Caco-2 (cell line): Measurements from ENCODE around the gene LMNTD1. TPM values are rescaled to one million over a fixed set of nuclear protein-coding genes. Genes with fewer than 3 reads are reported as not detected.

Source experiments
- BruUV-seq: library from RNA; stranded (reverse); fragments of 400-500 nt; replicated peaks from 2 replicates; lab custom pipeline; 2021; lab: Mats Ljungman, UMichigan
- CTCF ChIA-PET: fragments of 300-600 bp; sonication (Branson Sonifier 250); formaldehyde crosslinking; loops from one replicate; lab custom pipeline; 2022; ENCODE audit warnings: antibody characterized with exemption; lab: Charles Lee
- POLR2A ChIA-PET: fragments of 300-600 bp; sonication (Branson Sonifier 250); formaldehyde crosslinking; loops from one replicate; lab custom pipeline; 2022; ENCODE audit warnings: antibody characterized with exemption; lab: Charles Lee
- DNase-seq, 2 experiments: peaks; one replicate each; pipeline versions ENCODE4 v3.0.0 to v3.0.0-alpha.2; 2020 to 2022
- H3K27me3 ChIP-seq: replicated peaks from 2 replicates; pipeline ENCODE4 v1.6.0; 2011; ENCODE audit warnings: low read length; ENCODE audit not compliant: control insufficient read depth, insufficient read depth
- H3K36me3 ChIP-seq: 2 replicates; pipeline ENCODE4 v1.5.1; 2011; ENCODE audit warnings: low read length; ENCODE audit not compliant: control insufficient read depth, insufficient read depth
- H3K4me1 ChIP-seq: fragments of 250-450 bp; sonication (Bioruptor Pico); 2 replicates; pipeline ENCODE4 v1.5.1; 2020; ENCODE audit warnings: mild to moderate bottlenecking
- H3K4me3 ChIP-seq: 2 replicates; pipeline ENCODE4 v1.5.1; 2011; ENCODE audit warnings: low read depth, mild to moderate bottlenecking, control low read depth, low read length
- H3K9me3 ChIP-seq: fragments of 250-450 bp; sonication (Bioruptor Pico); 2 replicates; pipeline ENCODE4 v1.5.1; 2020; ENCODE audit warnings: mild to moderate bottlenecking, moderate library complexity
- H3K27ac Mint-ChIP-seq: one replicate; pipeline ENCODE4 v1.8.0; 2022; ENCODE audit warnings: mixed read lengths; ENCODE audit not compliant: unreplicated experiment
- H3K27me3 Mint-ChIP-seq: one replicate; pipeline ENCODE4 v1.8.0; 2022; ENCODE audit warnings: mixed read lengths; ENCODE audit not compliant: insufficient read depth, unreplicated experiment
- H3K36me3 Mint-ChIP-seq: one replicate; pipeline ENCODE4 v1.8.0; 2022; ENCODE audit warnings: mild to moderate bottlenecking, mixed read lengths; ENCODE audit not compliant: insufficient read depth, unreplicated experiment
- H3K4me1 Mint-ChIP-seq: one replicate; pipeline ENCODE4 v1.8.0; 2022; ENCODE audit warnings: low read depth, mixed read lengths; ENCODE audit not compliant: unreplicated experiment
- H3K4me3 Mint-ChIP-seq: one replicate; pipeline ENCODE4 v1.8.0; 2022; ENCODE audit warnings: mild to moderate bottlenecking, moderate library complexity, mixed read lengths; ENCODE audit not compliant: unreplicated experiment
- H3K9me3 Mint-ChIP-seq: one replicate; pipeline ENCODE4 v1.8.0; 2022; ENCODE audit warnings: mixed read lengths; ENCODE audit not compliant: unreplicated experiment
- intact Hi-C: fragments of 100-400 bp; cut with micrococcal nuclease; formaldehyde crosslinking; loops from one replicate; pipeline ENCODE4 v1.10.0; 2022; ENCODE audit not compliant: unreplicated experiment
- total RNA-seq: library from RNA; stranded (reverse); gene quantifications from 2 replicates; pipeline ENCODE4 v1.2.3, GENCODE V29; 2022
- TF ChIP-seq, protein P1 (sequence below), 2 experiments: fragments of 200-600 bp in 1 of 2; IDR thresholded peaks; 1 replicate in 1 of 2; 2 replicates in 1 of 2; pipeline versions ENCODE4 v1.5.1 to v1.8.0; 2011 to 2022; ENCODE audit warnings: antibody characterized with exemption in 1 of 2, control low read depth in 1 of 2, inconsistent platforms in 1 of 2, low read depth in 1 of 2, low read length in 1 of 2, mild to moderate bottlenecking in 1 of 2, moderate library complexity in 1 of 2; ENCODE audit not compliant: insufficient read depth in 1 of 2, severe bottlenecking in 1 of 2, unreplicated experiment in 1 of 2

Gene LMNTD1
- total RNA-seq, 1 experiment from 2014 or later, result not detected

DNA sequence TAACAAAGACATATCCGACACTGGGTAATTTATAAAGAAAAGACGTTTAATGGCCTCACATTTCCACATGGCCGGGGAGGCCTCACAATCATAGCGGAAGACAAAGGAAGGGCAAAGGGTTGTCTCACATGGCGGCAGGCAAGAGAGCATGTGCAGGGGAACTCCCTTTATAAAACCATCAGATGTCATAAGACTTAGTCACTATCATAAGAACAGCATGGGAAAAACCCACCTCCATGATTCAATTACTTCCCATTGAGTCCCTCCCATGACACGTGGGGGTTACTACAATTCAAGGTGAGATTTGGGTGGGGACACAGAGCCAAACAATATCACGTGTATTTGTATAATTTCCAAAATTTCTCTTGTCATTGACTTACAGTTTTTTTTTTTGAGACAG, 5.5 kb upstream of the LMNTD1 start:
- Histone ChIP-seq H3K4me1 (no peaks in the 10 kb centered on the region), H3K4me3 (no peak overlapping the region)
- CTCF ChIA-PET, result no interaction called here

DNA sequence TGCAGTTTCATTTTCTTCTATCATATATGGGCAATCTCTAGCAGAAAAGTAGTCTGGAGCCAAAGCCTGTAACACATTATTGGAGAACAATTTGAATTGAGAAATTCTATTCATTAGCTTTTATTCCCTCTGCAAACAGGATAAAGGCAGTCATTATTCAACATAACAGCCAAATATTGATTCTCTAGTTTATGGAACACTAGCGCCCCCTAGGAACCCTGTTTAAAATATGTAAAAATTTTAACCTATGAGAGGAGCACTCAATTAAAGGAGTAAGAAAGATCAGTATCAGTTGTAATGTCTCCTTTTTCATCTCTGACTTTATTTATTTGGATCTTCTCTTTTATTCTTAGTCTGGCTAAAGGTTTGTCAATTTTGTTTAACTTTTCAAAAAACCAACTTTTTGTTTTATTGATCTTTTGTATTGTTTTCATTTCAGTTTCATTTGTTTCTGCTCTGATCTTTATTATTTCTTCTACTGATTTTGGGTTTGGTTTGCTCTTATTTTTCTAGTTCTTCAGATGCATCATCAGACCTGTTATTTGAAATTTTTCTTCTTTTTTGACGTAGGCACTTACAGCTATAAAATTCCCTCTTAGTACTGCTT, 4.8 kb upstream of the LMNTD1 start:
- H3K27ac Mint-ChIP-seq, result no peak overlapping the region

More for the DNA sequence above, 5.5 kb upstream of the LMNTD1 start:
- POLR2A ChIA-PET, result no interaction called here
- H3K27me3 Mint-ChIP-seq, result no peaks in the 10 kb centered on the region
- H3K4me1 Mint-ChIP-seq, result peaks cover 7% of the 10 kb centered on the region
- H3K27me3 ChIP-seq, result no peaks in the 10 kb centered on the region
- H3K36me3 ChIP-seq, result no peaks in the 10 kb centered on the region
- H3K9me3 ChIP-seq, result no peaks in the 10 kb centered on the region
- TF ChIP-seq, protein P1, sequence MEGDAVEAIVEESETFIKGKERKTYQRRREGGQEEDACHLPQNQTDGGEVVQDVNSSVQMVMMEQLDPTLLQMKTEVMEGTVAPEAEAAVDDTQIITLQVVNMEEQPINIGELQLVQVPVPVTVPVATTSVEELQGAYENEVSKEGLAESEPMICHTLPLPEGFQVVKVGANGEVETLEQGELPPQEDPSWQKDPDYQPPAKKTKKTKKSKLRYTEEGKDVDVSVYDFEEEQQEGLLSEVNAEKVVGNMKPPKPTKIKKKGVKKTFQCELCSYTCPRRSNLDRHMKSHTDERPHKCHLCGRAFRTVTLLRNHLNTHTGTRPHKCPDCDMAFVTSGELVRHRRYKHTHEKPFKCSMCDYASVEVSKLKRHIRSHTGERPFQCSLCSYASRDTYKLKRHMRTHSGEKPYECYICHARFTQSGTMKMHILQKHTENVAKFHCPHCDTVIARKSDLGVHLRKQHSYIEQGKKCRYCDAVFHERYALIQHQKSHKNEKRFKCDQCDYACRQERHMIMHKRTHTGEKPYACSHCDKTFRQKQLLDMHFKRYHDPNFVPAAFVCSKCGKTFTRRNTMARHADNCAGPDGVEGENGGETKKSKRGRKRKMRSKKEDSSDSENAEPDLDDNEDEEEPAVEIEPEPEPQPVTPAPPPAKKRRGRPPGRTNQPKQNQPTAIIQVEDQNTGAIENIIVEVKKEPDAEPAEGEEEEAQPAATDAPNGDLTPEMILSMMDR (IDR thresholded peaks at IDR 0.05; ENCODE audit: insufficient read depth in 1 of 2, low read depth in 1 of 2, low read length in 1 of 2, severe bottlenecking in 1 of 2, unreplicated experiment in 1 of 2), result no peak
- H3K9me3 Mint-ChIP-seq, result no peaks in the 10 kb centered on the region
- H3K27ac Mint-ChIP-seq, result no peak overlapping the region
- intact Hi-C loops, result loop anchor here (1.0 kb wide), 1 partner anchor 122 kb away; no protein-coding TSS in a partner anchor
- H3K4me3 Mint-ChIP-seq, result no peak overlapping the region
- no peak for DNase-seq
- H3K36me3 Mint-ChIP-seq, result no peaks in the 10 kb centered on the region
- no TSS peak for BruUV-seq

DNA sequence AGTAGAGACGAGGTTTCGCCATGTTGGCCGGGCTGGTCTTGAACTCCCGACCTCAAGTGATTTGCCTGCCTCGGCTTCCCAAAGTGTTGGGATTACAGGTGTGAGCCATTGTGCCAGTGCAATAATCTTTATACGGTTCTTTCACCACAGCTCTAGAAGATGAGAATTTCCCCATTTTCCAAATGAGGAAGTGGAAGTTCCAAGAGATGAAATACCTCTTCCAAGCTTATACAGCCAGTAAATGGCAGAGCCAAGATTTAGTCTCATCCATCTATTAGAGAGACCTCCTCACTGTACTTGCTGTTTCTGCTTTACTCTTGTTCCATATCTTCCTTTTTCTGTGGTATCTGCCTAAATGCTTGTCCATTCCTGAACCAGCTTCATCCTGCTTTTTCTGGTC, 3.1 kb upstream of the LMNTD1 start:
- Histone ChIP-seq H3K4me3 (no peak overlapping the region), H3K9me3 (no peaks in the 10 kb centered on the region), H3K27me3 (no peaks in the 10 kb centered on the region), H3K4me1 (no peaks in the 10 kb centered on the region), H3K36me3 (no peaks in the 10 kb centered on the region)
- BruUV-seq, result no TSS peak
- Mint-ChIP-seq H3K4me3 (no peak overlapping the region), H3K9me3 (no peaks in the 10 kb centered on the region), H3K27ac (no peak overlapping the region), H3K4me1 (peaks cover 7% of the 10 kb centered on the region), H3K27me3 (peaks cover 3% of the 10 kb centered on the region), H3K36me3 (no peaks in the 10 kb centered on the region)
- no peak for DNase-seq
- TF ChIP-seq, protein P1 (IDR thresholded peaks at IDR 0.05; ENCODE audit: insufficient read depth in 1 of 2, low read depth in 1 of 2, low read length in 1 of 2, severe bottlenecking in 1 of 2, unreplicated experiment in 1 of 2), result no peak
- ChIA-PET CTCF (interaction anchor here (0.7 kb wide), 1 partner anchor 121 kb away, joined by 3 read pairs; no protein-coding TSS in a partner anchor), POLR2A (no interaction called here)
- intact Hi-C loops, result no loop called here

More for the DNA sequence above, 4.8 kb upstream of the LMNTD1 start:
- H3K4me1 Mint-ChIP-seq, result peaks cover 7% of the 10 kb centered on the region
- intact Hi-C loops, result loop anchor here (1.0 kb wide), 1 partner anchor 122 kb away; no protein-coding TSS in a partner anchor
- POLR2A ChIA-PET, result no interaction called here
- H3K27me3 Mint-ChIP-seq, result peaks cover 3% of the 10 kb centered on the region
- Histone ChIP-seq H3K4me1 (no peaks in the 10 kb centered on the region), H3K4me3 (no peak overlapping the region), H3K36me3 (no peaks in the 10 kb centered on the region), H3K9me3 (no peaks in the 10 kb centered on the region), H3K27me3 (no peaks in the 10 kb centered on the region)
- H3K36me3 Mint-ChIP-seq, result no peaks in the 10 kb centered on the region
- H3K9me3 Mint-ChIP-seq, result no peaks in the 10 kb centered on the region
- CTCF ChIA-PET, result no interaction called here
- DNase-seq, result peak in 1 of 2 experiments; percentile 72
- H3K4me3 Mint-ChIP-seq, result no peak overlapping the region
- TF ChIP-seq, protein P1 (IDR thresholded peaks at IDR 0.05; ENCODE audit: insufficient read depth in 1 of 2, low read depth in 1 of 2, low read length in 1 of 2, severe bottlenecking in 1 of 2, unreplicated experiment in 1 of 2), result peak; percentile 52 to 72
- BruUV-seq, result no TSS peak
